Esophagus squamous epithelium (tissue), 4 donors: Measurements from ENCODE around the gene NOL12.
"Not testable (repeated sequence)": the region's sequence is repeated elsewhere in the genome, so short reads cannot be mapped to it uniquely, and the experiment has no call there.

Experiments
- POLR2A ChIP-seq, 4 donors: fragments of 450-650 bp; IDR thresholded peaks; one replicate each; pipeline ENCODE4 v1.6.1; 2017; ENCODE audit warnings: antibody characterized with exemption in 4 of 4, mild to moderate bottlenecking in 4 of 4, moderate library complexity in 3 of 4
- TF ChIP-seq, protein P1 (sequence below), 6 experiments: fragments of 450-650 bp in 4 of 6; fragments of 200-600 bp in 2 of 6; sonication (generic) in 2 of 6; IDR thresholded peaks; one replicate each; pipeline ENCODE4 v1.5.1; 2016 to 2019; ENCODE audit warnings: antibody characterized with exemption in 6 of 6, mild to moderate bottlenecking in 4 of 6, moderate library complexity in 4 of 6

DNA sequence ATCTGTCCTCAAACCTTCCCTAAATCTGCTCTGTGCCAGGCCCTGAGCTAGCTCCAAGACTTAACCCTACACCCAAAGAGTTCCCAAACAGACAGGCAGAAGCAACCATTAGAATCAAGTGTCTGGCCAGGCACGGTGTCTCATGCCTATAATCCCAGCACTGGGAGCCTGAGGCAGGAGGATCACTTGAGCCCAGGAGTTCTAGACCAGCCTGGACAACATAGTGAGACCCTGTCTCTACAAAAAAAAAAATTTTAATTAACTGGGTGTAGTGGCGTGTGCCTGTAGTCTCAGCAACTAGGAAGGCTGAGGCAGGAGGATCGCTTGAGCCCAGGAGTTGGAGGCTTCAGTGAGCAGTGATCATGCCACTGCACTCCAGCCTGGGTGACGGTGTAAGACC, 29.6 kb upstream of the NOL12 start:
- TF ChIP-seq, protein P1, sequence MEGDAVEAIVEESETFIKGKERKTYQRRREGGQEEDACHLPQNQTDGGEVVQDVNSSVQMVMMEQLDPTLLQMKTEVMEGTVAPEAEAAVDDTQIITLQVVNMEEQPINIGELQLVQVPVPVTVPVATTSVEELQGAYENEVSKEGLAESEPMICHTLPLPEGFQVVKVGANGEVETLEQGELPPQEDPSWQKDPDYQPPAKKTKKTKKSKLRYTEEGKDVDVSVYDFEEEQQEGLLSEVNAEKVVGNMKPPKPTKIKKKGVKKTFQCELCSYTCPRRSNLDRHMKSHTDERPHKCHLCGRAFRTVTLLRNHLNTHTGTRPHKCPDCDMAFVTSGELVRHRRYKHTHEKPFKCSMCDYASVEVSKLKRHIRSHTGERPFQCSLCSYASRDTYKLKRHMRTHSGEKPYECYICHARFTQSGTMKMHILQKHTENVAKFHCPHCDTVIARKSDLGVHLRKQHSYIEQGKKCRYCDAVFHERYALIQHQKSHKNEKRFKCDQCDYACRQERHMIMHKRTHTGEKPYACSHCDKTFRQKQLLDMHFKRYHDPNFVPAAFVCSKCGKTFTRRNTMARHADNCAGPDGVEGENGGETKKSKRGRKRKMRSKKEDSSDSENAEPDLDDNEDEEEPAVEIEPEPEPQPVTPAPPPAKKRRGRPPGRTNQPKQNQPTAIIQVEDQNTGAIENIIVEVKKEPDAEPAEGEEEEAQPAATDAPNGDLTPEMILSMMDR (IDR thresholded peaks at IDR 0.05) = not testable (repeated sequence)
- not testable (repeated sequence) for TF ChIP-seq POLR2A (IDR thresholded peaks at IDR 0.05)
